Left lobe of liver (tissue), 2 donors: ENCODE measurements around the gene KRT72. TPM values are rescaled to one million over a fixed set of nuclear protein-coding genes. Genes with fewer than 3 reads are reported as not detected.

Experiments
- ATAC-seq: fragments of 200-7000 bp; cut with Tn5 transposase; one replicate; pipeline ENCODE4 v1.9.1; 2020; ENCODE audit warnings: mild to moderate bottlenecking, moderate library complexity
- DNase-seq: peaks from one replicate; pipeline ENCODE4 v3.0.0-alpha.2; 2020; ENCODE audit warnings: low spot score
- total RNA-seq: library from RNA; stranded (reverse); gene quantifications from one replicate; pipeline ENCODE4 v1.2.1, GENCODE V29; 2021
- donor health status: DM: no; HTN: no; CAD: no; lungs with moderate emphysema.
- donor health status: DM: no; HTN: yes; CAD: no.

KRT72 gene
- total RNA-seq, result not detected

DNA sequence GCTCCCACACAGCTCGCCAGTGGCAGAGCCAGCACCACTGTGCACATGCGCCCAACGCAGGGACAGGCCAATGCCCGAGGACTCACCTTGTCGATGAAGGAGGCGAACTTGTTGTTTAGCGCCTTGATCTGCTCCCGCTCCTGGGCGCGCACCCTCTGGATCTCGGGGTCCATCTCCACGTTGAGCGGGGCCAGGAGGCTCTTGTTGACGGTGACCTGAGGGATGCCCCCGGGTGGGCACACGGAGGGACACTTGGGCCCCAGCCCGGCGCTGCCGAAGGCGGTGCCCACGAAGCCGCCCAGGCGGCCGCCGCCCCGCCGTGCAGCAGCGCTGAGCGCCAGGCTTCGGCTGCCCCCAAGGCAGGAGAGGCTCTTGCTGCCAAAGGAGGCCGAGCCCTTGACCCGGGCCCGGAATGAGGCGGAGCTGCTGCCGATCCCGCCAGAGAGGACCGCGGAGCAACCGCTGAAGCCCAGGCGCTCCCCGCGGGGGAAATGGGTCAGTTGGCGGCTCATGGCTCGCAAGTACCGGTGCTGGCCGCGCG is at the start of gene KRT72:
Gene KRT72 (minus strand): TSS at position 523 of the 541 bp plus-strand sequence. CDS start 11 bp downstream, at position 512.
- no peak for ATAC-seq
- peak; percentile 37 for DNase-seq

- DNase-seq, result peak; percentile 38
- ATAC-seq, result no peak
These were observed 49.3 kb upstream of the KRT72 start for GRCh38 chr12:52650520-52651081.

GRCh38 chr12:52649066-52649465 is 47.8 kb upstream of the KRT72 start:
- ATAC-seq, result no peak
- no peak for DNase-seq

DNA sequence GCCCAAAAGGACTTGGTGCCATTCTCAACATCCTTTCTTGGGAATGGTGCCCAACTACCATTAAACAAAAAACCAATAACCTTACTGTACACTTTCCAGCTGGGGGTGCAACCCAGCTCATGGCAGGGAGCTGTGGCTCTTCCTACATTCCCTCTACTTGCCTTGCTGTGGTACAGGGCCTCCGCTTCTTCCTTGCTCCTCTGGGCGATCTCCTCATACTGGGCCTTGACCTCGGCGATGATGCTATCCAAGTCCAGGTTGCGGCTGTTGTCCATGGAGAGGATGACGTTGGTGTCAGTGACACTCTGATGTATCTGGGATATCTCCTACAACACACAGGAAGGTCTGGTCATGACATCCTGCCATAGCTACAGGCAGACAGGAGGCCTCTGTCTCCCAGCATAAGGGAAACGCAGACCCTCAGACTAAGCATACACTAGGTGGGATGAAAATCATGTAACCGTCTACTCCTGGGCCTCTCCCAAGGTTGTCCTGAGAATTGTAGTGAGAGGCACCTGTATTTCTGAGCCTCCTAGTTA is 46.8 kb upstream of the KRT72 start:
- DNase-seq, result peak; percentile 18
- no peak for ATAC-seq

DNA sequence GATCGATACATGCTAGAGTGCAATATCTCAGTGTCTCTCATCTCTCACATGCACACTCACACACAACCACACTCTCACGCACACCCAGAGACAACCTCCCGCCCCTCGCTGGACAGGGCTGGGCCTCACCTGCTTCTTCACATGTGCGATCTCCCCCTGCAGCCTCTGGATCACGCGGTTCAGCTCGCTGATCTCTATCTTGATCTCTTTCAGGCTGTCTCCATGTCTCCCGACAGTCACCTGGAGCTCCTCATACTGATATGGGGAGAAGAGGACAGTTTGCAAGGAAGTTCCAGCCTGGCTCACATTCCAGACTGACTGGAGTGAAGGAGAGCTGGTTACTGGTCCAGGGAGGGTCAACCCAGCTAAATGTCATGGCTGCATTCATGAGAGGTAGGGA is 46.3 kb upstream of the KRT72 start:
- DNase-seq, result peak; percentile 24
- no peak for ATAC-seq

- DNase-seq (peak; percentile 27), ATAC-seq (no peak)
These were observed 45.4 kb upstream of the KRT72 start for GRCh38 chr12:52646613-52647012.

DNA sequence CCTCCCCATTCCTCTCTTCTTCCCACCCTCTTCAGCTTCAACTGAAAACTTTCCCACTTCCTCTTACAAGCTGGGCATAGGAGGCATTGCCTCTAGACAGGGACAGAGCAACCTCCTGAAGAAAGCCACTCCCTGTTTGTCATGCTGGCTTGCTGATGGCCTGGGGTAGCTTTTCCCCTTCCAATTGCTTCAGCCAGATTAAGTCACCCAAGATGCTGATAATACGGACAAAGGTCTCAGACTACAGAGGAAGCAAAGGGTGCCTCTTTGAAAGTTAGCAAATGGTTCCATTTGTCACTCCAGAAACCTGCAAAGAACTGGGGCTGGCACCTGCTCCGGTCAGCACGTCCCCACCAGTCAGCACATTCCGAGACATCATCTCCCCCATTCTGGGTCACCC is 44.7 kb upstream of the KRT72 start:
- DNase-seq (peak; percentile 12), ATAC-seq (no peak)

DNA sequence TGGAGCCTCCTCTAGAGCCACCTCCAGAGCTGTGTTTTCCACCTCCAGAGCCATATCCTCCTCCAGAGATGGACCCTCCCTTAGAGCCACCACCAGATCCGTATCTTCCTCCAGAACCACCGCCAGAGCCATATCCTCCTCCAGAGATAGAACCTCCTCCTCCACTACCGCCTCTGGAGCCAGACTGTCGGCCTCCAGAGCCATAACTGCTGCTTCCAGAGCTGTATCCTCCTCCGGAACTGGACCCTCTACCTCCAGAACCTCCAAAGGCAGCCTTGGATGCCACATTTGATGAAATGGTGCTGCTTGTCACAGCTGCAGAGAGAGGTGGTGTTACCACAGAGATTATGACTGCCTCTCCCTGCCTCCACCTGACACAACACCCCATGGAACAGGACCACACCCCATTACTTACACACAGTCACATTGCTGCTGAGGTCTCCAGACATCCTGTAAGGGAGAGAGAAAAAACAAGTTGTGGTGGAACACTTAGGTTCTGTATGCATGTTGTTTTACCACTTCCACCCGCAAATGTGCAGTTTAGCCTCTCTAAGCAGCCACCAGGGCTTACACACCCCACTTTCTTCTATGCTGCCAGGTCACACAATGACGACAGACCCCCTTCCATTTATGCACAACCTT is 44.0 kb upstream of the KRT72 start:
- ATAC-seq, result no peak
- peak; percentile 37 for DNase-seq

GRCh38 chr12:52644078-52644415 is 42.8 kb upstream of the KRT72 start:
- no peak for ATAC-seq
- no peak for DNase-seq

DNA sequence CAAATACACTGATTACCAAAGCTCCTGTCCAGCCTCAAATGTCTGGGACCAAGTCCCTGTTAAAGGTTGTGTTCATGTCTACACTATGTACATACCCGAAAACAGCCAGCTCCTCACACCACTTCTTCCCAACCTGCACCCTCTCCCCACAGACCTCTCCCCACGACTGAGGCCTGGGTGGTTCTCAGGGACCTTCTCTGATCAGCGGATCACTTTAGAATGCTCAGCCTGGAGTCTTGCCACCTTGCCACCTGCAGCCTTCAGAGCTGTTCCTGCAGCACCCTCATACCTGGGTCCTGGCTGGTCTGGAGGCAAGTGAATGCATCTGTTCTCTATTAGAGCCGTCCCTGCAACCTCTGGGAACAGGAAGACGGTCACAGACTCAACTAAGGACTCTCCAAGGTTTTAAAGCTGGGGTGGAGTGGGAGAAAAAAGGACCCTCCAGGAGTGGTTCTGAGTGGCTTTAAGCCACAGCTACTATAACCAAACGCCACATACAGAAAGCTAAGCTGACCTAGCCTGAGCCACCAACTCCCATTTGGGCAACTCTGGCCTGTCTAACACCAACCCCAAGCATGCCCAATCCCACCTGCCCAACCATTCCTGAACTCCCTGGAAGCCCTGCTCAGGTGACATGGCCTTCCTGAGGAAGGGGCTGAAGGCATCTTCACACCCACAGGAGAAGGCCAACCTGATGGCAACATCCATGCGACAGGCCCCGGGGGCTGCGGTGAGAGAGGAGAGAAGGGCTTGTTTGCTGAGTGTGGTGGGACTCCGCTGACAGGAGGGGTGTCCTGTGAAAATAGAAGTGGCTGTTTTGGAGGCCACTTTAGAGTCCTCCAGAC is 42.2 kb upstream of the KRT72 start:
- ATAC-seq (no peak), DNase-seq (peak; percentile 33)

DNA sequence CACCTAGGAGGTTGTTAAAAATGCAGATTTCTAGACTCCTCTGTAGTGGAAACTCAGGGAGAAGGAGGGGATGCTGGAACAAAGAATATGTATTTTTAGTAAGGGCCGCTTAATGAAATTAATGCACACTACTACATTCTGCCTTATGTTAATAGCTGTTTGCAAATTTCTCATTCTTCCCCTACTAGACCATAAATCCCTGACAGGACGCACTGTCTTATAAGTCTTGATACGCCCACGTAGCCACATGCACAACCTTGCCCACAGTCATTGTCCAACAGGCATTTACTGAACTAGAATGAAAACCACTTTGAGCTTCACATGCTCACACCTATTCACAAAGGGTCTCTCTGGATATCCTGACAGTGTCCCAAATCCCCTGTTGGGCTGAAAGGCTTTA is 40.2 kb upstream of the KRT72 start:
- no peak for ATAC-seq
- peak; percentile 3 for DNase-seq

GRCh38 chr12:52637299-52637698 is 36.0 kb upstream of the KRT72 start:
- ATAC-seq, result no peak
- DNase-seq, result peak; percentile 11

- peak; percentile 1 for DNase-seq
- no peak for ATAC-seq
These were observed 35.5 kb upstream of the KRT72 start for GRCh38 chr12:52636592-52637258.

DNA sequence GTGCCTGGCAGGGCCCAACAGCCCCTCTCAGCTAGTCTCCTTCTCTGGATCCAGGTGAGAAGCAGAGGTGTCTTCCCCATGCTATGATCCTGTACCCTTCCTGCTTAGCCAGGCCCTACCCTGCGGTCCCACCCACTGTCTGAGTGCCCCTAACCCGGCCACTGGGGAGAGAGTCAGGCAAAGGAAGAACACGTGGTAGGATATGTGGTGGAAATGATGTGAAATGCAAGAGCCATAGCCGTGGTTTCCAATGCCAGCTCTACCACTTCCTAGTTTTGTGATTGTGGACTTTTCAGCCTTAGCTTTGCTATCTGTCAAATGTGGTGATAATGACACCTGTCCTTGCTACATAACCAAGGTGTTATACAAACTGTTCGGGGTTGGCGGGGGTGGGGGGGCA is 34.9 kb upstream of the KRT72 start:
- ATAC-seq (no peak), DNase-seq (peak; percentile 33)

DNA sequence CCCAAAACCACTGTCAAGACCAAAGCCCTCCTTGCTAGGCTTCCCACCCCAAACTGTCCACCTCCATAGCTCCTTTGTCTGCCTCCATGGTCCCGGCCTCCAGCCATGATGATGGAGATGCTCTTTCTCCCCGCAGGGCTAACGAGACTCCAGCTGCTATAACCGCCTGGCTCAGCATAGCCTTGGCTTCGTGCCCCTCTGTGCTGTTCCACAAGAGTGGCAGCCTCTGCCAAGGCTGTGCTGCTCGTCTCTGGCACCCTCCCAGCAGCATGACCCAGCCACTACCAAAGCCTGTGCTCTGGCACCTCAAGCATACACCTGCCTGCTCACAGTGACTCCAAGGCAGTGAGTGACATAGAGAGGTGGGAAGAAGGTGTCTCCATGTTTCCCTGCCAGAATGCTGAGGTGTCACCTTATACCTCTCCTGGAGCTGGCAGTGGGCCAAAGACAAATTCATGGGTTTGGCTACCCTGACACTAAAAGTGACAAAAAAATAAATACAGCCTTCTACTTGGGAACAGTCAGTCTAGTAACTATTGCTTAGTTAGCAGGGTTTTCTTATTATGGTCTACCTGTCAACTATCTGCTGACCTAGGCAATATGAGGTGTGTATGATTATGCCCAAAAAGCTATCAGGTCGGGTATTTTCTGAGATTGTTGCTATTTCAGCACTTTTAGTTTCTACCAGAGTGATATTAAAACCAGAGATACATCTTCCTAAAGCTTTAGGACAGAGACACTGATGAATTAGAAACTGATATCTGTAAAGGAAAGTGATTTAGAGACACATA is 33.2 kb upstream of the KRT72 start:
- DNase-seq (peak; percentile 83), ATAC-seq (peak; percentile 97)

GRCh38 chr12:52633383-52633782 is 32.1 kb upstream of the KRT72 start:
- DNase-seq (peak; percentile 21), ATAC-seq (no peak)

GRCh38 chr12:52632656-52633055 is 31.4 kb upstream of the KRT72 start:
- DNase-seq, result peak; percentile 6
- no peak for ATAC-seq

- DNase-seq, result peak; percentile 28
These were observed 30.6 kb upstream of the KRT72 start for GRCh38 chr12:52631676-52632459.

DNA sequence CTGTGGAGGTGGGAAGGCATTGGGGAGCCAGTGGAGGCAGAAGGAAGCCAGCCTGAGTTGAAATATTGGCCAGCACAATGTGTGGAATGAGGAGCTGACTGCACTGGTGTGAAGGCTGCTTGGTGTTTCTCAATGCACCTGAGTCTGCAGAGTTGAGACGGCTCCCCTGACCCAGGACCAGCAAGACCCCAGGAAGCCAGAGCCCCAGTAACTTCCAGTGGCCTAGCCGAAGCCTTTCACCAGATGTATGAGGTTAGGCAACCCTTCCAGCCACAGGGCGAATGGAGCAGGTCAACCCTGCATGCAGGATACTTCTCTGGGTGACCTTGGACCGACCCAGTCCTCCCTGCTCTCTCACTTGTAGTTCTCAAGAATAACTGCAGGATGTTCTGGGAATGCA is 30.0 kb upstream of the KRT72 start:
- DNase-seq (peak; percentile 18), ATAC-seq (no peak)

More at GRCh38 chr12:52631676-52632459, 30.6 kb upstream of the KRT72 start:
- ATAC-seq, result no peak
